Liver (tissue), 9 donors: ENCODE data around the gene SEZ6. TPM values are rescaled to one million over a fixed set of nuclear protein-coding genes. Genes with fewer than 3 reads are reported as not detected.

Experiments used
- DNase-seq: peaks from one replicate; pipeline ENCODE4 v3.0.0-alpha.2; 2017; ENCODE audit warnings: low spot score
- H3K27ac ChIP-seq, 2 donors: one replicate each; pipeline ENCODE4 v1.7.0; 2013; ENCODE audit warnings: inconsistent platforms in 2 of 2, low read length in 2 of 2, control low read depth in 1 of 2, low read depth in 1 of 2, mild to moderate bottlenecking in 1 of 2
- H3K27me3 ChIP-seq, 4 donors: one replicate each; pipeline versions ENCODE4 v1.6.1 to v1.7.0; 2013; ENCODE audit warnings: low read length in 3 of 4, inconsistent platforms in 1 of 4, mild to moderate bottlenecking in 1 of 4, moderate library complexity in 1 of 4; ENCODE audit not compliant: control insufficient read depth in 4 of 4, insufficient read depth in 4 of 4
- H3K36me3 ChIP-seq, 4 donors: one replicate each; pipeline versions ENCODE4 v1.6.1 to v1.7.0; 2013; ENCODE audit warnings: low read length in 3 of 4, mild to moderate bottlenecking in 3 of 4, low read depth in 1 of 4, moderate library complexity in 1 of 4; ENCODE audit not compliant: control insufficient read depth in 4 of 4, insufficient read depth in 3 of 4
- H3K4me1 ChIP-seq, 4 donors: one replicate each; pipeline versions ENCODE4 v1.6.1 to v1.7.0; 2013; ENCODE audit warnings: low read length in 3 of 4, mild to moderate bottlenecking in 3 of 4, moderate library complexity in 1 of 4; ENCODE audit not compliant: control insufficient read depth in 4 of 4, insufficient read depth in 4 of 4
- H3K4me3 ChIP-seq, 3 donors: one replicate each; pipeline versions ENCODE4 v1.6.1 to v1.7.0; 2013; ENCODE audit warnings: low read length in 3 of 3, control low read depth in 1 of 3, low read depth in 1 of 3, mild to moderate bottlenecking in 1 of 3
- H3K9ac ChIP-seq, 2 donors: one replicate each; pipeline ENCODE4 v1.7.0; 2013; ENCODE audit warnings: low read length in 2 of 2, mild to moderate bottlenecking in 2 of 2, moderate library complexity in 2 of 2, control low read depth in 1 of 2, low read depth in 1 of 2
- H3K9me3 ChIP-seq, 4 donors: one replicate each; pipeline versions ENCODE4 v1.6.1 to v1.7.0; 2013; ENCODE audit warnings: low read length in 3 of 4; ENCODE audit not compliant: control insufficient read depth in 4 of 4
- ATF3 ChIP-seq: IDR thresholded peaks from 2 replicates; pipeline ENCODE4 v1.6.1; 2016; ENCODE audit warnings: antibody characterized with exemption
- EGR1 ChIP-seq, 2 donors: IDR thresholded peaks; 2 replicates each; pipeline ENCODE4 v1.6.1; 2016 to 2018; ENCODE audit warnings: antibody characterized with exemption in 2 of 2, low read depth in 2 of 2
- FOXA1 ChIP-seq: IDR thresholded peaks from 2 replicates; pipeline ENCODE4 v1.6.1; 2016; ENCODE audit warnings: antibody characterized with exemption
- FOXA2 ChIP-seq: IDR thresholded peaks from 2 replicates; pipeline ENCODE4 v1.6.1; 2016; ENCODE audit warnings: antibody characterized with exemption
- GABPA ChIP-seq, 2 donors: IDR thresholded peaks in 1 of 2; conservative IDR thresholded peaks in 1 of 2; 2 replicates each; pipeline ENCODE4 v1.6.1; 2016; ENCODE audit warnings: antibody characterized with exemption in 2 of 2, mild to moderate bottlenecking in 1 of 2, moderate library complexity in 1 of 2
- HNF4A ChIP-seq, 2 donors: conservative IDR thresholded peaks; 2 replicates each; pipeline ENCODE4 v1.6.1; 2016; ENCODE audit warnings: antibody characterized with exemption in 2 of 2, mild to moderate bottlenecking in 2 of 2
- HNF4G ChIP-seq: IDR thresholded peaks from 2 replicates; pipeline ENCODE4 v1.6.1; 2016; ENCODE audit warnings: antibody characterized with exemption
- JUND ChIP-seq, 2 donors: IDR thresholded peaks; 2 replicates each; pipeline ENCODE4 v1.6.1; 2016; ENCODE audit warnings: antibody characterized with exemption in 2 of 2
- MAX ChIP-seq: IDR thresholded peaks from 2 replicates; pipeline ENCODE4 v1.6.1; 2016; ENCODE audit warnings: antibody characterized with exemption
- NR2F2 ChIP-seq: IDR thresholded peaks from 2 replicates; pipeline ENCODE4 v1.6.1; 2016; ENCODE audit warnings: antibody characterized with exemption
- RAD21 ChIP-seq, 2 donors: IDR thresholded peaks; 2 replicates each; pipeline ENCODE4 v1.6.1; 2016; ENCODE audit warnings: antibody characterized with exemption in 2 of 2, mild to moderate bottlenecking in 2 of 2
- REST ChIP-seq: IDR thresholded peaks from 2 replicates; pipeline ENCODE4 v1.6.1; 2016; ENCODE audit warnings: antibody characterized with exemption, mild to moderate bottlenecking
- RXRA ChIP-seq, 2 donors: IDR thresholded peaks; 2 replicates each; pipeline ENCODE4 v1.6.1; 2017 to 2018; ENCODE audit warnings: antibody characterized with exemption in 2 of 2, mild to moderate bottlenecking in 1 of 2
- SP1 ChIP-seq: IDR thresholded peaks from 2 replicates; pipeline ENCODE4 v1.6.1; 2018; ENCODE audit warnings: antibody characterized with exemption, mild to moderate bottlenecking
- TAF1 ChIP-seq: conservative IDR thresholded peaks from 2 replicates; pipeline ENCODE4 v1.6.1; 2016; ENCODE audit warnings: antibody characterized with exemption, mild to moderate bottlenecking
- YY1 ChIP-seq: IDR thresholded peaks from 2 replicates; pipeline ENCODE4 v1.6.1; 2016; ENCODE audit warnings: antibody characterized with exemption, mild to moderate bottlenecking
- ZBTB33 ChIP-seq: IDR thresholded peaks from 2 replicates; pipeline ENCODE4 v1.6.1; 2016; ENCODE audit warnings: antibody characterized with exemption
- WGBS: extraction: QIAGEN DNeasy Blood & Tissue Kit; methylation state at CpG from one replicate; pipeline ENCODE4 v1.1.7; 2013; 5-methylcytosine and 5-hydroxymethylcytosine counted together
- polyA plus RNA-seq, 2 donors: library from polyadenylated mRNA; stranded (reverse) in 1 of 2; unstranded in 1 of 2; fragments of 200-250 nt in 1 of 2; fragments of >200 nt in 1 of 2; fragmentation: Nextera tagmentation in 1 of 2; extraction: Ambion mirVana in 1 of 2; gene quantifications; one replicate each; pipeline versions ENCODE4 v1.2.1 to v1.2.3, GENCODE V29; 2013 to 2015
- total RNA-seq, 2 donors: library from RNA; depleted of rRNA; stranded (reverse); fragments of >200 nt; gene quantifications; one replicate each; pipeline ENCODE4 v1.2.3, GENCODE V29; 2014
- TF ChIP-seq, protein P1 (sequence below): fragments of 150-350 bp; IDR thresholded peaks from 2 replicates; pipeline ENCODE4 v1.5.1; 2017; ENCODE audit warnings: improper control_type of control experiment, low read depth, low read length; ENCODE audit not compliant: missing input control
- donor health status: healthy.
- donor health status: healthy.
- donor health status: healthy.
- donor health status: healthy.
- donor health status: healthy.

The SEZ6 gene
- total and polyA plus RNA-seq, 4 donors: 0.39 TPM; not detected in 3

GRCh38 chr17:29050176-29050575, 44.3 kb upstream of the SEZ6 start:
- no peak overlapping the region for H3K4me3 ChIP-seq
- H3K9me3 ChIP-seq: no peaks in the 10 kb centered on the region
- peaks cover 6 to 43% (median 20%) of the 10 kb centered on the region in 4 donors for H3K36me3 ChIP-seq
- no peak overlapping the region for H3K9ac ChIP-seq
- TF ChIP-seq GABPA (IDR thresholded peaks at IDR 0.05 in 1 of 2, conservative IDR thresholded peaks at IDR 0.05 in 1 of 2): no peak
- TF ChIP-seq ATF3: no peak
- no peak for TF ChIP-seq JUND (IDR thresholded peaks at IDR 0.05)
- TF ChIP-seq YY1: no peak
- no peak for TF ChIP-seq HNF4G
- TF ChIP-seq NR2F2: no peak
- TF ChIP-seq TAF1: no peak
- TF ChIP-seq RXRA (IDR thresholded peaks at IDR 0.05): no peak
- no peak for TF ChIP-seq SP1
- no peak for TF ChIP-seq ZBTB33
- TF ChIP-seq MAX: no peak
- TF ChIP-seq REST: no peak
- TF ChIP-seq, protein P1, sequence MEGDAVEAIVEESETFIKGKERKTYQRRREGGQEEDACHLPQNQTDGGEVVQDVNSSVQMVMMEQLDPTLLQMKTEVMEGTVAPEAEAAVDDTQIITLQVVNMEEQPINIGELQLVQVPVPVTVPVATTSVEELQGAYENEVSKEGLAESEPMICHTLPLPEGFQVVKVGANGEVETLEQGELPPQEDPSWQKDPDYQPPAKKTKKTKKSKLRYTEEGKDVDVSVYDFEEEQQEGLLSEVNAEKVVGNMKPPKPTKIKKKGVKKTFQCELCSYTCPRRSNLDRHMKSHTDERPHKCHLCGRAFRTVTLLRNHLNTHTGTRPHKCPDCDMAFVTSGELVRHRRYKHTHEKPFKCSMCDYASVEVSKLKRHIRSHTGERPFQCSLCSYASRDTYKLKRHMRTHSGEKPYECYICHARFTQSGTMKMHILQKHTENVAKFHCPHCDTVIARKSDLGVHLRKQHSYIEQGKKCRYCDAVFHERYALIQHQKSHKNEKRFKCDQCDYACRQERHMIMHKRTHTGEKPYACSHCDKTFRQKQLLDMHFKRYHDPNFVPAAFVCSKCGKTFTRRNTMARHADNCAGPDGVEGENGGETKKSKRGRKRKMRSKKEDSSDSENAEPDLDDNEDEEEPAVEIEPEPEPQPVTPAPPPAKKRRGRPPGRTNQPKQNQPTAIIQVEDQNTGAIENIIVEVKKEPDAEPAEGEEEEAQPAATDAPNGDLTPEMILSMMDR: no peak
- no peak for TF ChIP-seq EGR1 (IDR thresholded peaks at IDR 0.05; ENCODE audit: low read depth in 2 of 2)
- TF ChIP-seq HNF4A (conservative IDR thresholded peaks at IDR 0.05): no peak
- no peak overlapping the region for H3K27ac ChIP-seq
- no peak for DNase-seq
- 94% methylated on average over 5 of the region's 5 CpGs for WGBS
- H3K27me3 ChIP-seq: no peaks in the 10 kb centered on the region
- peaks cover 8 to 67% (median 50%) of the 10 kb centered on the region in 4 donors for H3K4me1 ChIP-seq

DNA sequence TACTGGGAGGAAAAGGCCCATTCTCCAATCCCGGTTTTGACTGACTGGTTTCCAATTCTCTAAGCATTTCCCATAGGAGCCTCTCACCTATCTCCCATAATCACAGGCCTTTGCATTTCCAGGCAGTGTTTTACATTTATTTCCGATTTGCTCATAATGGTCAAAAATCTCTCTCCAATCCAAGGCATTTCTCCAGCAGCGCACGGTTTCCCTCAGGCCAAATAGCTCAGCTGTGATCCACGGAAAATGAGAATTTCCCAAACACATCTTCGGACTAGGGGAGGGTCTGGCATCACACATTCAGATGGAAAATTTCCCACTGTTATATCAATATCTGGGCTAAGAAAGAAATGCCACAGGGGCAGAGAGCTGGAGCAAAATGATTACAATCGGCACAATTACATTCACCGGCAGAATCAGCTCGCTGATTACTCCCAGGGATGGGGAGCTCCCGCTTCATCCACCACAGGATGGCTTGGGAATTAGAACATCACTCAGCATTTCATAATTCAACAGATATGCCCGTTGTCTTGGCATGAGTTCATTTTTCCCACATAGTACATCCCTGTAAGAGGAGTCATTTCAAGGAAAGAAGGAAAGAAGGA, 43.8 kb upstream of the SEZ6 start:
- Histone ChIP-seq H3K4me1 (peaks cover 12 to 68% (median 52%) of the 10 kb centered on the region in 4 donors), H3K36me3 (peaks cover 6 to 38% (median 15%) of the 10 kb centered on the region in 4 donors), H3K9ac (no peak overlapping the region), H3K4me3 (no peak overlapping the region), H3K27me3 (no peaks in the 10 kb centered on the region), H3K9me3 (no peaks in the 10 kb centered on the region), H3K27ac (no peak overlapping the region)
- no peak for DNase-seq
- WGBS: 86% methylated on average over 11 of the region's 11 CpGs
- TF ChIP-seq HNF4G (no peak), MAX (no peak), FOXA2 (no peak), EGR1 (IDR thresholded peaks at IDR 0.05; ENCODE audit: low read depth in 2 of 2) (no peak), GABPA (IDR thresholded peaks at IDR 0.05 in 1 of 2, conservative IDR thresholded peaks at IDR 0.05 in 1 of 2) (no peak), ATF3 (no peak), HNF4A (conservative IDR thresholded peaks at IDR 0.05) (no peak), FOXA1 (no peak), RAD21 (IDR thresholded peaks at IDR 0.05) (no peak), TAF1 (no peak), YY1 (no peak), SP1 (no peak), REST (no peak), NR2F2 (no peak)
